Hepatocyte (in vitro differentiated cells): ENCODE results near the gene TIMM9. TPM values are rescaled to one million over a fixed set of nuclear protein-coding genes. Genes with fewer than 3 reads are reported as not detected.
A peak's percentile ranks its signal among the peaks of the same experiment; 100 is the strongest.

Source experiments
- DNase-seq: peaks from one replicate; pipeline ENCODE4 v3.0.0-alpha.2; 2016; ENCODE audit warnings: low spot score
- H2AFZ ChIP-seq: fragments of 200-600 bp; sonication (generic); 2 replicates; pipeline ENCODE4 v1.6.0; 2016; ENCODE audit warnings: antibody characterized with exemption, mild to moderate bottlenecking
- H3K27ac ChIP-seq: fragments of 200-600 bp; sonication (generic); 2 replicates; pipeline ENCODE4 v1.5.1; 2016; ENCODE audit warnings: mild to moderate bottlenecking
- H3K27me3 ChIP-seq: fragments of 200-600 bp; sonication (generic); 2 replicates; pipeline ENCODE4 v1.6.1; 2016
- H3K36me3 ChIP-seq: fragments of 200-600 bp; sonication (generic); replicated peaks from 2 replicates; pipeline ENCODE4 v1.5.1; 2016; ENCODE audit warnings: low read depth; ENCODE audit not compliant: insufficient read depth
- H3K4me1 ChIP-seq: fragments of 200-600 bp; sonication (generic); 2 replicates; pipeline ENCODE4 v1.5.1; 2016; ENCODE audit warnings: mild to moderate bottlenecking, moderate library complexity; ENCODE audit not compliant: insufficient read depth
- H3K4me2 ChIP-seq: fragments of 200-600 bp; sonication (generic); 2 replicates; pipeline ENCODE4 v1.6.0; 2016
- H3K4me3 ChIP-seq: fragments of 200-600 bp; sonication (generic); 2 replicates; pipeline ENCODE4 v1.5.1; 2016; ENCODE audit warnings: mild to moderate bottlenecking
- H3K79me2 ChIP-seq: fragments of 200-600 bp; sonication (generic); 2 replicates; pipeline ENCODE4 v1.6.0; 2017; ENCODE audit warnings: mild to moderate bottlenecking
- H3K9me2 ChIP-seq: fragments of 200-600 bp; sonication (generic); replicated peaks from 2 replicates; pipeline ENCODE4 v1.6.0; 2017; ENCODE audit warnings: mild to moderate bottlenecking; ENCODE audit not compliant: insufficient read depth
- H3K9me3 ChIP-seq: fragments of 200-600 bp; sonication (generic); 2 replicates; pipeline ENCODE4 v1.5.1; 2016; ENCODE audit warnings: low read depth, mild to moderate bottlenecking
- H4K20me1 ChIP-seq: fragments of 200-600 bp; sonication (generic); 2 replicates; pipeline ENCODE4 v1.6.0; 2016; ENCODE audit warnings: mild to moderate bottlenecking; ENCODE audit not compliant: insufficient read depth, poor library complexity, severe bottlenecking
- CTCF ChIP-seq: fragments of 200-600 bp; sonication (generic); IDR thresholded peaks from 2 replicates; pipeline ENCODE4 v1.5.1; 2016; ENCODE audit warnings: antibody characterized with exemption, mild to moderate bottlenecking; ENCODE audit not compliant: poor library complexity
- EZH2 ChIP-seq: fragments of 200-600 bp; sonication (generic); IDR thresholded peaks from 2 replicates; pipeline ENCODE4 v1.6.1; 2016; ENCODE audit warnings: antibody characterized with exemption, mild to moderate bottlenecking, borderline replicate concordance
- EZH2phosphoT487 ChIP-seq: fragments of 200-600 bp; sonication (generic); IDR thresholded peaks from one replicate; pipeline ENCODE4 v1.6.1; 2018; ENCODE audit warnings: antibody characterized with exemption, mild to moderate bottlenecking, low read depth, moderate library complexity; ENCODE audit not compliant: unreplicated experiment, severe bottlenecking
- WGBS: methylation state at CpG from one replicate; pipeline ENCODE4 v1.1.6; 2016; ENCODE audit warnings: low lambda C conversion rate; ENCODE audit errors: missing lambda C conversion rate; 5-methylcytosine and 5-hydroxymethylcytosine counted together
- polyA plus RNA-seq: library from polyadenylated mRNA; unstranded; fragments of >200 nt; fragmentation: Nextera tagmentation; extraction: Ambion mirVana; gene quantifications from 2 replicates; pipeline ENCODE4 v1.2.1, GENCODE V29; 2016
- total RNA-seq: library from RNA; depleted of rRNA; stranded (reverse); fragments of >200 nt; gene quantifications from 2 replicates; pipeline ENCODE4 v1.2.3, GENCODE V29; 2014

Gene TIMM9
- total and polyA plus RNA-seq, 2 experiments from 2014 or later, result 63.6 to 65.5 TPM

- WGBS, result 91% methylated on average over 5 of the region's 5 CpGs
- Histone ChIP-seq H3K9me2 (no peaks in the 10 kb centered on the region), H4K20me1 (no peaks in the 10 kb centered on the region), H3K79me2 (no peaks in the 10 kb centered on the region), H3K27me3 (no peaks in the 10 kb centered on the region), H3K4me3 (no peak overlapping the region), H2AFZ (no peak overlapping the region), H3K4me2 (no peak overlapping the region), H3K27ac (peak overlapping the region; percentile 38), H3K4me1 (no peaks in the 10 kb centered on the region), H3K36me3 (no peaks in the 10 kb centered on the region), H3K9me3 (no peaks in the 10 kb centered on the region)
- DNase-seq, result peak; percentile 20
- TF ChIP-seq EZH2phosphoT487 (no peak), CTCF (no peak), EZH2 (no peak)
Observed at GRCh38 chr14:58444627-58445026, 17.3 kb upstream of the TIMM9 start.

- H3K9me2 ChIP-seq, result no peaks in the 10 kb centered on the region
- WGBS, result 84% methylated on average over 5 of the region's 5 CpGs
- no peaks in the 10 kb centered on the region for H3K36me3 ChIP-seq
- H3K27ac ChIP-seq, result no peak overlapping the region
- H3K4me2 ChIP-seq, result no peak overlapping the region
- no peaks in the 10 kb centered on the region for H3K4me1 ChIP-seq
- DNase-seq, result no peak
- H3K9me3 ChIP-seq, result no peaks in the 10 kb centered on the region
- H3K79me2 ChIP-seq, result no peaks in the 10 kb centered on the region
- no peak overlapping the region for H3K4me3 ChIP-seq
- H2AFZ ChIP-seq, result no peak overlapping the region
- H3K27me3 ChIP-seq, result no peaks in the 10 kb centered on the region
- no peaks in the 10 kb centered on the region for H4K20me1 ChIP-seq
- no peak for TF ChIP-seq EZH2phosphoT487
- no peak for TF ChIP-seq EZH2
- TF ChIP-seq CTCF, result no peak
Observed at GRCh38 chr14:58439476-58439875, 12.1 kb upstream of the TIMM9 start.

- Histone ChIP-seq H3K27ac (no peak overlapping the region), H3K4me1 (peaks cover 8% of the 10 kb centered on the region), H3K9me3 (no peaks in the 10 kb centered on the region), H4K20me1 (no peaks in the 10 kb centered on the region), H3K4me3 (no peak overlapping the region), H3K4me2 (peak overlapping the region; percentile 75), H2AFZ (no peak overlapping the region), H3K27me3 (no peaks in the 10 kb centered on the region), H3K79me2 (peaks cover 33% of the 10 kb centered on the region), H3K36me3 (no peaks in the 10 kb centered on the region), H3K9me2 (no peaks in the 10 kb centered on the region)
- DNase-seq, result no peak
- TF ChIP-seq EZH2phosphoT487 (no peak), EZH2 (no peak), CTCF (no peak)
- 81% methylated on average over 1 of the region's 1 CpG for WGBS
Observed at GRCh38 chr14:58430156-58430555, 2.8 kb upstream of the TIMM9 start.
